Neural cell (in vitro differentiated cells): ENCODE measurements around the gene FKBP1A. TPM values are rescaled to one million over a fixed set of nuclear protein-coding genes. Genes with fewer than 3 reads are reported as not detected.

Experiments
- H2AFZ ChIP-seq: fragments of 200-600, 300-800 bp; sonication (generic), shearing (Covaris generic); 2 replicates; pipeline ENCODE4 v1.6.0; 2014; ENCODE audit warnings: low read depth, mild to moderate bottlenecking, antibody characterized with exemption, low read length, moderate library complexity
- H3F3A ChIP-seq: fragments of 200-600 bp; shearing (Covaris generic); 2 replicates; pipeline ENCODE4 v1.6.1; 2016; ENCODE audit warnings: mild to moderate bottlenecking, moderate library complexity, mixed read lengths, antibody characterized with exemption, low read length; ENCODE audit not compliant: insufficient read depth, poor library complexity, severe bottlenecking
- H3K27ac ChIP-seq: fragments of 200-600, 300-800 bp; sonication (generic), shearing (Covaris generic); 2 replicates; pipeline ENCODE4 v1.5.1; 2014; ENCODE audit warnings: mild to moderate bottlenecking, low read length, moderate library complexity
- H3K27me3 ChIP-seq: fragments of 300-800, 200-600 bp; sonication (generic), shearing (Covaris generic); 2 replicates; pipeline ENCODE4 v1.6.0; 2014; ENCODE audit warnings: mild to moderate bottlenecking, low read depth, low read length, moderate library complexity; ENCODE audit not compliant: insufficient read depth
- H3K36me3 ChIP-seq: fragments of 300-800, 200-600 bp; sonication (generic), shearing (Covaris generic); 2 replicates; pipeline ENCODE4 v1.5.1; 2014; ENCODE audit warnings: mild to moderate bottlenecking, antibody characterized with exemption, low read length, moderate library complexity; ENCODE audit not compliant: insufficient read depth
- H3K4me2 ChIP-seq: fragments of 300-800, 200-600 bp; sonication (generic), shearing (Covaris generic); 2 replicates; pipeline ENCODE4 v1.6.0; 2014; ENCODE audit warnings: mild to moderate bottlenecking, low read length
- H3K4me3 ChIP-seq: fragments of 300-800, 200-600 bp; sonication (generic), shearing (Covaris generic); 2 replicates; pipeline ENCODE4 v1.5.1; 2014; ENCODE audit warnings: mild to moderate bottlenecking, low read length, moderate library complexity
- H3K79me2 ChIP-seq: fragments of 200-600 bp; shearing (Covaris generic); replicated peaks from 2 replicates; pipeline ENCODE4 v1.6.0; 2014; ENCODE audit warnings: mild to moderate bottlenecking, low read length, moderate library complexity; ENCODE audit not compliant: insufficient read depth
- H3K9ac ChIP-seq: fragments of 300-800, 200-600 bp; sonication (generic), shearing (Covaris generic); 2 replicates; pipeline ENCODE4 v1.6.1; 2016; ENCODE audit warnings: mild to moderate bottlenecking, low read length, mixed read lengths
- H3K9me2 ChIP-seq: fragments of 200-600 bp; shearing (Covaris generic); 2 replicates; pipeline ENCODE4 v1.6.1; 2016; ENCODE audit warnings: mild to moderate bottlenecking, low read length, mixed read lengths; ENCODE audit not compliant: insufficient read depth
- H3K9me3 ChIP-seq: fragments of 200-600, 300-800 bp; sonication (generic), shearing (Covaris generic); 2 replicates; pipeline ENCODE4 v1.6.1; 2016; ENCODE audit warnings: mild to moderate bottlenecking, mixed run types, low read length, moderate library complexity, mixed read lengths
- H4K20me1 ChIP-seq: fragments of 200-600 bp; shearing (Covaris generic); 2 replicates; pipeline ENCODE4 v1.6.1; 2016; ENCODE audit warnings: mild to moderate bottlenecking, mixed run types; ENCODE audit not compliant: insufficient read depth
- EP300 ChIP-seq: fragments of 450-650 bp; conservative IDR thresholded peaks from 2 replicates; pipeline ENCODE4 v1.6.1; 2014; ENCODE audit warnings: antibody characterized with exemption, mild to moderate bottlenecking, moderate library complexity; ENCODE audit not compliant: poor library complexity, severe bottlenecking
- EZH2 ChIP-seq: fragments of 200-600, 300-800 bp; shearing (Covaris generic), sonication (generic); IDR thresholded peaks from 2 replicates; pipeline ENCODE4 v1.6.1; 2014; ENCODE audit warnings: antibody characterized with exemption, low read length, borderline replicate concordance, mild to moderate bottlenecking; ENCODE audit not compliant: insufficient read depth, poor library complexity, severe bottlenecking
- MXI1 ChIP-seq: fragments of 450-650 bp; conservative IDR thresholded peaks from 2 replicates; pipeline ENCODE4 v1.6.1; 2014; ENCODE audit warnings: antibody characterized with exemption, mild to moderate bottlenecking; ENCODE audit not compliant: poor library complexity, severe bottlenecking
- POLR2AphosphoS5 ChIP-seq: IDR thresholded peaks from 2 replicates; pipeline ENCODE4 v1.6.1; 2012
- RAD21 ChIP-seq: fragments of 450-650 bp; conservative IDR thresholded peaks from 2 replicates; pipeline ENCODE4 v1.6.1; 2014; ENCODE audit warnings: antibody characterized with exemption, mild to moderate bottlenecking, moderate library complexity
- SMC3 ChIP-seq: fragments of 450-650 bp; conservative IDR thresholded peaks from 2 replicates; pipeline ENCODE4 v1.6.1; 2014; ENCODE audit warnings: antibody characterized with exemption, mild to moderate bottlenecking, moderate library complexity; ENCODE audit not compliant: poor library complexity
- TAF1 ChIP-seq: IDR thresholded peaks from 2 replicates; pipeline ENCODE4 v1.6.1; 2012; ENCODE audit warnings: low read depth
- polyA plus RNA-seq: library from polyadenylated mRNA; depleted of rRNA; stranded (reverse); fragments of >200 nt; gene quantifications from 2 replicates; pipeline ENCODE4 v1.2.3, GENCODE V29; 2014
- TF ChIP-seq, protein P1 (sequence below): fragments of 450-650 bp; IDR thresholded peaks from 2 replicates; pipeline ENCODE4 v1.5.1; 2014; ENCODE audit warnings: antibody characterized with exemption, mild to moderate bottlenecking, moderate library complexity; ENCODE audit not compliant: poor library complexity, severe bottlenecking
- TF ChIP-seq, protein P2 (sequence below): IDR thresholded peaks from 2 replicates; pipeline ENCODE4 v1.6.1; 2012; ENCODE audit warnings: borderline replicate concordance

FKBP1A gene
- polyA plus RNA-seq, 1 donor from 2014 or later, result 150 TPM

DNA sequence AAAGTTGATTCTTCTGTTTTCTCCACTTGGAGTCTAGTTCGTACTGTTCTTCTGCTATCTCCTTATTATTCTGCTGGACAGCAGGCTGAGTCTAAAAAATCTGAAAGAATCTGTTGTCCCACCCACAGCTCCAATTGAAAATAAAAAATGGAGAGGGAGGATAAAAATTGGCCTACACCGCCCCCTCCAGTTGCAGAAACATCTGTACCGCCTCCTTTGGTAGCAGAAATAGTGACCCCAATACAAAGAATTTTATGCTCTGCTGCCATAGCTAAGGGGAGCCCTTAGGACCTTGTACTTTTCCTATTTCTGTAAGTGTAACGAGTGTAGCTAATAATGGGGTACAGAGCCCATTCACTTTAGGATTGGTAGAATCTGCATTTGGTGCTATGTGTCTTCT, 4.9 kb upstream of the FKBP1A start:
- Histone ChIP-seq H3K9me3 (no peaks in the 10 kb centered on the region), H3K27me3 (peaks cover 17% of the 10 kb centered on the region), H3K36me3 (no peaks in the 10 kb centered on the region), H2AFZ (no peak overlapping the region), H3K9ac (no peak overlapping the region), H3K4me2 (no peak overlapping the region), H4K20me1 (no peaks in the 10 kb centered on the region), H3K4me3 (no peak overlapping the region), H3F3A (no peaks in the 10 kb centered on the region), H3K79me2 (peaks cover under 1% of the 10 kb centered on the region), H3K9me2 (no peaks in the 10 kb centered on the region), H3K27ac (no peak overlapping the region)
- TF ChIP-seq, protein P1, sequence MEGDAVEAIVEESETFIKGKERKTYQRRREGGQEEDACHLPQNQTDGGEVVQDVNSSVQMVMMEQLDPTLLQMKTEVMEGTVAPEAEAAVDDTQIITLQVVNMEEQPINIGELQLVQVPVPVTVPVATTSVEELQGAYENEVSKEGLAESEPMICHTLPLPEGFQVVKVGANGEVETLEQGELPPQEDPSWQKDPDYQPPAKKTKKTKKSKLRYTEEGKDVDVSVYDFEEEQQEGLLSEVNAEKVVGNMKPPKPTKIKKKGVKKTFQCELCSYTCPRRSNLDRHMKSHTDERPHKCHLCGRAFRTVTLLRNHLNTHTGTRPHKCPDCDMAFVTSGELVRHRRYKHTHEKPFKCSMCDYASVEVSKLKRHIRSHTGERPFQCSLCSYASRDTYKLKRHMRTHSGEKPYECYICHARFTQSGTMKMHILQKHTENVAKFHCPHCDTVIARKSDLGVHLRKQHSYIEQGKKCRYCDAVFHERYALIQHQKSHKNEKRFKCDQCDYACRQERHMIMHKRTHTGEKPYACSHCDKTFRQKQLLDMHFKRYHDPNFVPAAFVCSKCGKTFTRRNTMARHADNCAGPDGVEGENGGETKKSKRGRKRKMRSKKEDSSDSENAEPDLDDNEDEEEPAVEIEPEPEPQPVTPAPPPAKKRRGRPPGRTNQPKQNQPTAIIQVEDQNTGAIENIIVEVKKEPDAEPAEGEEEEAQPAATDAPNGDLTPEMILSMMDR, result no peak
- no peak for TF ChIP-seq EZH2
- TF ChIP-seq EP300, result no peak
- TF ChIP-seq, protein P2, sequence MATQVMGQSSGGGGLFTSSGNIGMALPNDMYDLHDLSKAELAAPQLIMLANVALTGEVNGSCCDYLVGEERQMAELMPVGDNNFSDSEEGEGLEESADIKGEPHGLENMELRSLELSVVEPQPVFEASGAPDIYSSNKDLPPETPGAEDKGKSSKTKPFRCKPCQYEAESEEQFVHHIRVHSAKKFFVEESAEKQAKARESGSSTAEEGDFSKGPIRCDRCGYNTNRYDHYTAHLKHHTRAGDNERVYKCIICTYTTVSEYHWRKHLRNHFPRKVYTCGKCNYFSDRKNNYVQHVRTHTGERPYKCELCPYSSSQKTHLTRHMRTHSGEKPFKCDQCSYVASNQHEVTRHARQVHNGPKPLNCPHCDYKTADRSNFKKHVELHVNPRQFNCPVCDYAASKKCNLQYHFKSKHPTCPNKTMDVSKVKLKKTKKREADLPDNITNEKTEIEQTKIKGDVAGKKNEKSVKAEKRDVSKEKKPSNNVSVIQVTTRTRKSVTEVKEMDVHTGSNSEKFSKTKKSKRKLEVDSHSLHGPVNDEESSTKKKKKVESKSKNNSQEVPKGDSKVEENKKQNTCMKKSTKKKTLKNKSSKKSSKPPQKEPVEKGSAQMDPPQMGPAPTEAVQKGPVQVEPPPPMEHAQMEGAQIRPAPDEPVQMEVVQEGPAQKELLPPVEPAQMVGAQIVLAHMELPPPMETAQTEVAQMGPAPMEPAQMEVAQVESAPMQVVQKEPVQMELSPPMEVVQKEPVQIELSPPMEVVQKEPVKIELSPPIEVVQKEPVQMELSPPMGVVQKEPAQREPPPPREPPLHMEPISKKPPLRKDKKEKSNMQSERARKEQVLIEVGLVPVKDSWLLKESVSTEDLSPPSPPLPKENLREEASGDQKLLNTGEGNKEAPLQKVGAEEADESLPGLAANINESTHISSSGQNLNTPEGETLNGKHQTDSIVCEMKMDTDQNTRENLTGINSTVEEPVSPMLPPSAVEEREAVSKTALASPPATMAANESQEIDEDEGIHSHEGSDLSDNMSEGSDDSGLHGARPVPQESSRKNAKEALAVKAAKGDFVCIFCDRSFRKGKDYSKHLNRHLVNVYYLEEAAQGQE, result no peak
- no peak for TF ChIP-seq POLR2AphosphoS5
- no peak for TF ChIP-seq RAD21
- no peak for TF ChIP-seq TAF1
- no peak for TF ChIP-seq SMC3
- TF ChIP-seq MXI1, result no peak

DNA sequence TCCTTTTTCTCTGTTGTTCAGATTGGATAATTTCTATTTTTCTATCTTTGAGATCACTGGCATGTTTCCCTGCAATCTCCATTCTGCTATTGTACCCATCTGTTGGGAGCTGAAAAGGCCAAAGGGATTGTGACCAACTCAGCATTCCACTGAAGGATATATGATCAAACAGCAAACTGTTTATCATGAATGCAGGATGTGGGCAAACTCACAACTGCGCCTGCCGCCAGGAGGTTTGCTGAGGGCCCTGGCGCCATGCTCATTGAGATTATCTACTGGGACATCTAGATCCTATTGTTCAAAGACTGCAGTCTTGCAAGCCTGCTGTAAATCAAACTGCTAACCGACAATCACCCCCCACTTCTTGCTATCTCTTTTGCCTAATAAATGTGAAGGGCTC, 3.8 kb upstream of the FKBP1A start:
- no peaks in the 10 kb centered on the region for H3K9me2 ChIP-seq
- no peak for TF ChIP-seq RAD21
- TF ChIP-seq TAF1, result no peak
- TF ChIP-seq, protein P2, result no peak
- no peak for TF ChIP-seq MXI1
- TF ChIP-seq POLR2AphosphoS5, result no peak
- TF ChIP-seq EZH2, result no peak
- no peak for TF ChIP-seq EP300
- TF ChIP-seq, protein P1, result no peak
- no peak for TF ChIP-seq SMC3
- no peak overlapping the region for H3K9ac ChIP-seq
- H3K36me3 ChIP-seq, result no peaks in the 10 kb centered on the region
- no peak overlapping the region for H3K4me2 ChIP-seq
- H3K27ac ChIP-seq, result no peak overlapping the region
- H3K79me2 ChIP-seq, result peaks cover 10% of the 10 kb centered on the region
- H3K4me3 ChIP-seq, result no peak overlapping the region
- H4K20me1 ChIP-seq, result no peaks in the 10 kb centered on the region
- no peak overlapping the region for H2AFZ ChIP-seq
- peaks cover 17% of the 10 kb centered on the region for H3K27me3 ChIP-seq
- H3K9me3 ChIP-seq, result no peaks in the 10 kb centered on the region
- no peaks in the 10 kb centered on the region for H3F3A ChIP-seq
